Measurements from ENCODE around the gene EVA1C.

Gene EVA1C

DNA sequence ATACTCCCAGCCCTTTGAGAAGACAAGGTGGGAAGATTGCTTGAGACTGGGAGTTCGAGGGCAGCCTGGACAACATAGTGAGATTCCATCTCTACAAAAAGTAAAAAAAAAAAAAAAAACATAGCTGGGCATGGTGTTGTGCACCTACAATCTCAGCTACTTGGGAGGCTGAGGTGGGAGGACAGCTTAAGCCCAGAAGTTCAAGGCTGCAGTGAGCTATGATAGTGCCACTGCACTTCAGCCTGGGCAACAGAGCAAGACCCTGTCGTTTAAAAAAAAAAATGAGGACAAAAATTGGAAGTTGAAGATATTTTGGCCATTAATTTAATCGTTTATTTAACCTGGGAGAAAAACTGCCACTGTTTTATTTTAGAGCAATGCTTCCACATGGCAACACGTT is 20.8 kb upstream of the EVA1C start:
- DNase-seq = no peak

- DNase-seq = no peak
Measured at GRCh38 chr21:32392299-32392879, 20.1 kb upstream of the EVA1C start.

GRCh38 chr21:32392880-32393676 is 19.4 kb upstream of the EVA1C start, which contains the start of gene URB1:
Gene URB1, minus strand, starts transcription at chr21:32393012. Its CDS starts 102 bp downstream, at chr21:32392910.
- peak; percentile 72 for DNase-seq

DNA sequence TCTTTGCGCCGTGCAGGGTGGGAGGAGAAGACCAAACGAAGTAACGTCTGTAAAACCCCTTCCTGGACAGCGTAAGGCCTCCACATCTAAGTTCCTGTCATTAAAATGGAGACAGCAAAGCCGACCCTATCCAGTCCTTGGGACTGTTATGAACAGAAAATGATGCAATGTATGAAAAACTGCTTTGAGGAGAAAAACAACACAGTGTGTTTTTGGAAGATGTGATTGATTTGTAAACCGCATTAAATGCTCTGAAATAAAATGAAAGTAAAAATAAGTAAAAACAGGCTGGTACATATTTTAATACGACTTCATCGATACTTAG is 18.9 kb upstream of the EVA1C start:
- no peak for DNase-seq

DNA sequence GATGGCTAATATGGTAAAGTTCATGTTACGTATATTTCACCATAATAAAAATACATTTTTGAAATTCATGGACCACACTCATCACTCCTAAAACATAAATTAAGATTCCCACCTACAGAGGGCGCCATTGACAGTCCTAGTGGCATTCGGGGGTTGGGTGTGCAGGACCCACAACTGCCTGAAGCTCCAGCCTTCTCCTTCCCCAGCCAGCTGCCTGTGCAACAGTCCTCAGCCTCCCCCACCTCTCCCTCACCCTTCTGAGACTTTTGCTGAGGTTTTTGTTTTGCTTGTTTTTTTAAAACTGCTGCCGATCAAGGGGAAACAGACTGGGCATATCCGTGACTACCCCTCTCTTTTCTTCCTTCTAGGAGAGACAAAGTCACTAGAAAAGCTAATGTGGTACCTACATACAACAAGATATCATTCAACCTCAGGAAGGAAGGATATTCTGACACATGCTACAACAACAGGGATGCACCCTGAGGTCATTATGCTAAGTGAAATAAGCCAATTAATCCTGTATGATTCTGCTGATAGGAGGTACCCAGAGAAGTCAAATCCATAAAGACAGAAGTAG is 9.2 kb upstream of the EVA1C start:
- DNase-seq = peak; percentile 22

- no peak for DNase-seq
Measured at GRCh38 chr21:32406405-32406804, 6.1 kb upstream of the EVA1C start.

GRCh38 chr21:32410291-32410690 is 2.2 kb upstream of the EVA1C start:
- no peak for DNase-seq

- DNase-seq = no peak
Measured at GRCh38 chr21:32410916-32411315, 1.6 kb upstream of the EVA1C start.

GRCh38 chr21:32411350-32412161 is 950 bp upstream of the EVA1C start:
- DNase-seq = peak; percentile 13

DNA sequence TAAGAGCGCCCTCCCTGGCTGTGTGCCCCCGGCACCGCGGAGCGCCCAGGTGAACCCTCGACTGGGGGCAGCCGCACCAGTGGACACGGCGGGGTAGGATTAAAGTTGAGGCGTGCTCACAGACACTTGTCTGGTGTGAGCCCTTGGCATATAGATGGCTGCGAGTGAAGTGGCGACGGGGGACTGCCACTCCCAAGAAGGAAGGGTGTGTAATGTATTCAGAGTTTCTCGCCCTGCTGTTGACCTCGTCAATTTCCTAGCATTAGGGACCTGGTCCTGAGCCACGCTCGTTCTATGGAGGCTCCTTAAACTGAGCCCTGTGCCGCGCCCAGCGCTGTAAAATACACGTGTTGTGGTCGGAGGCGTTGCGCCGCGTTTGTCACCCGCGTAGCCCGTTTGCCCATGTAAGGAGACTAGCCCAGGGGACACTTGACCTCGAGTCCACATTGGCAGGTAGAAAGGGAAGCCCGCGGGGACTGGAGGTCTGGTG is 554 bp downstream of the EVA1C start:
- no peak for DNase-seq

- DNase-seq = no peak
Measured at GRCh38 chr21:32413697-32414578, 1.4 kb downstream of the EVA1C start.

- no peak for DNase-seq
Measured at GRCh38 chr21:32414579-32415358, 2.3 kb downstream of the EVA1C start.

DNA sequence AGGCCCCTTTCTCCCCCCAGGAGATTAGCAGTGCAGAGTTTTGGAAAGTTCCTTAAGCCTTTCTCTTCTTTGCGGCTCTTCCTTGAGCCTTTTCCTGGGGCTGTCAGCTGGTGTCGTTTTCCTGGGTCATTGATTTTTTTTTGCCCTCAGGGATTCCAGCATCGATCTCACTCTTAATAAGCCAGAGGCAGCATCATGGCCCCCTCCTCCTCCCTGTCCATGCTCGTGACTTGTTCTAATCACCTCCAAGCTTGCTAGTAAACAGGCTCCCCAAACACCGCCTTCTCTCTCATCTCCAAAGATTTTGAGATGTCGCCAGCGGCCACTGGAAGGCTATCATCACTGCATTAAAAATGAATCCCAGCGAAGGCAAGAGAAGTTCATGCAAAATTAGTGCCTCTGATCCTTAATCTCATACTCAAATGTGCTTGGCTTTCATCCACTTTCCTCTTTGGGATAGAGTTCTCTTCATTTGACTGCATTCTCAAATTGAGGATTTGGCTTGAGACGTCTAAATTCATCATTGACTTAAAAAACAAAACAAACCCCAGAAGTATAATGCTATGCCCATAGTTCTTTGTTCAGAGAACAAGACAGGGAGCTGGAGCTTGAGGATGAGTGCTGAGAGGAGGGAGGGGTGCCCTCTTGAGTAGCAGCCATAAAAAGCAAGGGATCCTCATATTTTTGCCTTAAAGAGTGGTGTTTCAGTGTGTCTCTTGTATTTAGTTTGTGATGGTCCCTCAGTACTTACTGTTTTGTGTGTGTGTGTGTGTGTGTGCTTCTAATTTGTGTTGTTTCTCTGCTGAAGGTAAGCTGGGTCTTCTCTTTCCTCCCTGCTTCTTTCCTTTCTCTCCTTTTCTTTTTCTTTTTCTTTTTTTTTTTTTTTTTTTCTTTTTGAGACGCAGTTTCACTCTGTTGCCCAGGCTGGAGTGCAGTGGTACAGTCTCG is 3.2 kb downstream of the EVA1C start:
- DNase-seq = no peak

GRCh38 chr21:32418146-32418545 is 5.6 kb downstream of the EVA1C start:
- no peak for DNase-seq

GRCh38 chr21:32422064-32422463 is 9.6 kb downstream of the EVA1C start:
- DNase-seq = no peak

DNA sequence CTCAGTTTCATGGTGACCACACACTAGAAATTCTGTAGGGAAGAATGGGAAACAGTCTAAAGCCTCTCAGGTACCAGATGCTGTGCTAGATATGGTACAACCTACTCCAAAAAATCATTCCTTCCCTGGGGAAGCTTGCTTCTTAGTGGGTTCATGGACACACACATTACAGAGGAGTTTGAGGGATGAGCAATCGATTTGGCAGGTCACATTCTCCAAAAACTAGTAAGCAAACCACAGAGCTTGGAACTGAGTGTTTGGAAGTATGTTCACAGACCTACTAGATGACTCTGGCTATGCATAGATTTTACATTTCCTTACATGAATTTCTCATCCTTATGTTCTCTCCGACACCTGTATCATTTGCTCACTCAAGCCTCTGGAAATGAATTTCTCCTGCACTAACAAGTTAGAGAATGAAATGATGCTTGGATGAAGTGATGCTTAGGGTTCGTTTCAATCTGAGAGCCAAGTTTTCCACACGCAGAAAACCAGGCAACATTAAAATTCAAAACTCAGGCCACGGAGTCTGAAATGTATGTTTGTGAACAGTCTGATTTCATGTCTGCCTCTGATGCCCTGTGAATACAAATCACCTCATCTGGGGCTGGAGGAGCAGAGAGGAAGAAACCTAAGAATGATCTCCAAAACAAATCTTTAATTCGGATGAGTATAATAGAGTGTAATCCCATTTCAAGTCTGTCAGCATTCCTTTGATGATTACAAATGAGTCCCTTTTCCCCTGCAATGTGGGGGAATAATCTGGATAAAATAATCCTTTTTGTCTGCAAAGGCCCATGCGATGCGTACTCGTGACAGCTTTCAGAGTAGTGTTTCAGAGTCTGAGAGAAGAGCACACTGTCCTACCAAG is 11.0 kb downstream of the EVA1C start:
- no peak for DNase-seq

GRCh38 chr21:32424191-32424535 is 11.7 kb downstream of the EVA1C start:
- DNase-seq = no peak

DNA sequence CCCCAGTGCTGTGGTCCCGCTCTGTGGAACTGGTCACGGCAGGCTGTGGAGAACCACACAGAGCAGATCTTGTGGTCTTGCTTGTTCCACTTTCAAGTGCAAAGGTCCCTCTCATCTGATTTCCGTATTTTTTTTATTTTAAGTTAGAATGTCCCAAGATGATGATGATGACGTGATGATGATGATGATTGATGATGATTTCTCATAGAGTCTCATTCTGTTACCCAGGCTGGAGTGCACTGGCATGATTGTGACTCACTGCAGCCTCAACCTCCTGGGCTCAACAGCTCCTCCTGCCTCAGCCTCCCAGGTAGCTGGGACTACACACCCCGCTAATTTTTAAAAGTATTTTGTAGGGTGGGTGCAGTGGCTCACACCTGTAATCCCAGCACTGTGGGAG is 12.2 kb downstream of the EVA1C start:
- DNase-seq = no peak

GRCh38 chr21:32425628-32426027 is 13.1 kb downstream of the EVA1C start:
- no peak for DNase-seq
